CD4-positive, alpha-beta T cell treated with Interleukin-4 for 1 hour (primary cell): ENCODE measurements around the gene C11orf24.
A peak's percentile ranks its signal among the peaks of the same experiment; 100 is the strongest.
"Not testable (repeated sequence)": the region's sequence is repeated elsewhere in the genome, so short reads cannot be mapped to it uniquely, and the experiment has no call there.

Experiments used
- DNase-seq, 2 donors: peaks; one replicate each; pipeline ENCODE4 v3.0.0-alpha.2; 2020 to 2022

Gene C11orf24

DNA sequence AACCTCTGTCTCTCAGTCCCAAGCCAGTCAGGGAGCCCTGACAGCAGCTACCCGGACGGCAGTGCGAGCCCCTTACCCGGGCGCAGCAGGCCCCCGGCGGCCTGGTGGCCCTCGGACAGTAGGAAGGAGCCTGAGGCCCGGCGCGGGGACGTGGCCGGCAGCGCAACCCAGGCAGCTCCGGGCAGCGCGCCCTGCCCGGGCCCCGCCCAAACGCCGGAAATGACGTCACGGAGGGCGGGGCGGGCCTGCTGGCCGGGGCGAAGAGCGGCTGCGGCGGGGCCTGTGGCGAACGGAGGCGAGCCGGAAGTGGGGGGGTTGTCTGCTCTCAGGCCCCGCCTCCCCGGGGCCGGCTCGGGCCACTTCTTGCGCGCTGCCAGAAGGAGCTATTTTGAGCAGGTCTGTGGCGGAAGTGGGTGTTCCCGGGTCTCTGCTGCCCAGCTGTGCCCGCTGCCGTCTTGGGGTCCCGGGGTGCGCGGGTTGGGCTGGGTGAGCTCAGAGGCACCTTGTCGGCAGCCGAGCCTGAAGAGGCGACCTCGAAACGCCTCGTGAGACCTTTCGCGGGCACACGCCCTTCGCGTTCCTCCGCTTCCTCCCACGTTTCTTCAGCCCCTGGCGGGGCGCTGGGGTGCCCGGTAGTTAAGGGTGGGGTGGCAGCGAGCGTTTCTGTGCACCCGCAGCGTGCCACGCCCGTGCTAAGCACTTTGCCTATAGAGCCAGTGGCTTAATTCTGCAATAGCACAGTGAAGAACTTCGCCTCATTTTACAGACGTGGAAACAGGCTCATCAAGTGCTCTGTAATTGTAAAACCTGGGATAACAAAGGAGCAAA, at the start of gene C11orf24:
Gene C11orf24 (minus strand): TSS at position 193 of the 828 bp plus-strand sequence. CDS start 8,206 bp downstream, outside the sequence.
- DNase-seq, result peak; percentile 93 to 95

- no peak for DNase-seq
Measured at GRCh38 chr11:68317147-68317785, 45.5 kb upstream of the C11orf24 start.

DNA sequence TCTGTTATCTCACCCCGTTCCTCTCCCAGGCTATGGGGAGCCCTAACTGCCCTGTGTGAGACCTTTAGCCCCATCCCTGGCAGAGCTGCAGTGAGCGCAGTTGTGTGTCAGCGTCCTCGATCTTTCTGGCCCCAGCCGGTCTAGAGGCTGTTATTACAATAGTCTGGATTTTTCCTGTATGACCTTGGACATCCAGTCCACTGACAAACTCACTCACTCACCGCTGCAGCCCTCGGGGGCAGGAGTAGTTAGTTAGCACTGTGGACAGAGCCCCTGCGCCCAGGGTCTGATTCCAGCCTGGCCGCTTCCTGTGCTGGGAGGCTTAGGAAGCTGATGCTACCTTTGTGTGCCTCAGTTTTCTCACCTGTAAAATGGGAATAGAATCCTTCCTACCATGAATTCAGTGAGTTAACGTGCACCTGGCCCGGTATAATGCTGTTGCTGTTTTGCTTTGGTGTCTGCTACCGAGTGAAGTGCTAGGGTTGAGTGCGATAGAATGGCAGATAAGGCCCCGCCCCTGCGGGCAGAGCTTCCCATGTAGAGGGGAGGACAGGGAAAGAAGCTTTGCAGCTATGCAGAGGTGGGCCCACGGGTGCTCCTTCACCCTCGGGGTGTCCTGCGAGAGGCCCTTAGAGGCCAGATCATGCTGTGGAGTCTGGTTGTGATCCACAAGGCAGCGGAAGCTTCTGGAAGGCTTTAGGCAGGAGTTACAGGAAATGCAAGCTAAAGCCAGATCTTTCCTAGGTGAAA, 43.6 kb upstream of the C11orf24 start:
- DNase-seq, result no peak

DNA sequence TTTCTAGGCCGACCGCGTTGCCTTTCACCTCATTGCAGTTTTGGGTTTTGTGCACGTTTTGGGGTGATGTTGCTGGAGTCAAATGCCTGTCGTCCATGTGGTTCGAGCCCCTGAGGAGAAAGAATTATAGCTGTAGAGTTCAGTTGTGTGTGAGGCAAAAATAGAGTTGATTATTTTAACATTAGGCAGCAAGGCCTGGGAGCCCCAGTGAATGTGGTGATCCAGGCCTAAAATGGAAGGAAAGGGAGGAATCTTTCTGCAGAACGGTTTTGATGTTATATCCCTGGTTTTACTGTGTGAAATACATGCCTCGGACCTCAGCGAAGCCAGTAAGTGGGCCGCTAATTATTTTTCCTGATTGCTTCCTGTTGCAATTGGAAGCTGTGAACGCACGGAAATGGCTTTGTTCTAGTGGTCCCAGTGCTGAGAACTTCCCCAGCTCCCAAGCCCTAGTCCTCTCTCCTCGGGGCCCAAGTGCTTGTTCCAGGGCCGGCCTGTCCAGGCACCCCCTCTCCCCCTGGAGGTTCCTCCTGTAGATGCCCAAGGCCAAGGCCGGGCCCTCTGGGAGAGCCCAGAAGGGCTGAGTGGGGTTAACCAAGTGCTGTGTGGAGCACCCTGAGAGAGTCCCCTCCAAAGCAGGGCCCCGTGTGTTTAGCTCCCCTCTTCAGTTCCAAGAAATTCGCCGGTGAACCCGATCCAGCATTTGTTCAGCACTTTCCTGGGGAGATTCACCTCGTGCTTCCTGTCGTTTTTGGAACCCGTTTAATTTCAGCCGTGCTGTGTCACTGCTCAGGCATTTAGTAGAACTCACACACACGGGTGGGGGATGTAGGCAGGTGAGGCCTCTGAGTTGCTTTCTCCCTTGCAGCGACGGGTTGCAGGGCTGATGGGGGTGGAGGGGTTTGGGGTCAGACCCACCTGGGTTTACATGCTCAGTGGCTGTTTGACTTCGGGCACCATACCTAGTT, 42.7 kb upstream of the C11orf24 start:
- no peak for DNase-seq

- DNase-seq, result no peak
Measured at GRCh38 chr11:68313574-68314202, 41.9 kb upstream of the C11orf24 start.

DNA sequence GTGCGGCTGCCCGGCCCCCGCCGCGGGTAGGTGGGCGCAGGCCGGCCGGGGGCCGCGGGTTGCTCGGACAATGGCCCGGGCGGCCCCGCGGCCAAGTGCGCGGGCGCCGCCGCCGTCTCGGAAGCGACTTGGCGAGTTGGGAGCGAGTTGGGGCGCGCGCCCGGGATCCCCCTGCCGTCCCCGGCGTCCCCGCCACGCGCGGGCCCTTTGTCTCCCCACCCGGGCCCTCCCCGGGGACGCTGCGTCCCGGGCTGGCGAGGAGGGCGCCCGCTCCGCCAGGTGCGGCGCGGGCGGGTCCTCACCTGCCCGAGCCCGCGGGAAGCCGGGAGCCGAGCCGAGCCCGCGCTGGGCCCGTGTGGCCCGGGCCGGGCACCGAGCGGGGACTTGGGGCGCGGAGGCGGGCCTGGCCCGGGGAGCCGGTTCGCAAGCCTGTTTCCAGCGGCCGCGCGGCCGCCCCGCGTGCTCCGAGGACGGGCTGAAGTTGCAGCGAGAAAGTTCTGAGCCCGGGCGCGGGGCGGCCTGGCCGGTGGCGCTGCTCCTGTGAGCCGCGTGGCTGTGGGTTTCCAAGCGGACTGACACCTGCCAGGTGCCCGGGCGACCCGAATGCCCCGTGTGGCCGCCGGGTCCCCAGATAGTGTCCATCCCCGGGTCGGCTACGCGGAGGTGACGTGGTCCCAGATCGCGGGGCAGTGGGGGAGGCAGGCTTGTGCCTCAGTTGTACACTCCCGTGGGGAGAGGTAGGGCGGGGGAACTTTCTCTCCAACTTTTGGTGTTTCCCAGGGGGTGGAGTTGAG, 41.2 kb upstream of the C11orf24 start:
- no peak for DNase-seq

DNA sequence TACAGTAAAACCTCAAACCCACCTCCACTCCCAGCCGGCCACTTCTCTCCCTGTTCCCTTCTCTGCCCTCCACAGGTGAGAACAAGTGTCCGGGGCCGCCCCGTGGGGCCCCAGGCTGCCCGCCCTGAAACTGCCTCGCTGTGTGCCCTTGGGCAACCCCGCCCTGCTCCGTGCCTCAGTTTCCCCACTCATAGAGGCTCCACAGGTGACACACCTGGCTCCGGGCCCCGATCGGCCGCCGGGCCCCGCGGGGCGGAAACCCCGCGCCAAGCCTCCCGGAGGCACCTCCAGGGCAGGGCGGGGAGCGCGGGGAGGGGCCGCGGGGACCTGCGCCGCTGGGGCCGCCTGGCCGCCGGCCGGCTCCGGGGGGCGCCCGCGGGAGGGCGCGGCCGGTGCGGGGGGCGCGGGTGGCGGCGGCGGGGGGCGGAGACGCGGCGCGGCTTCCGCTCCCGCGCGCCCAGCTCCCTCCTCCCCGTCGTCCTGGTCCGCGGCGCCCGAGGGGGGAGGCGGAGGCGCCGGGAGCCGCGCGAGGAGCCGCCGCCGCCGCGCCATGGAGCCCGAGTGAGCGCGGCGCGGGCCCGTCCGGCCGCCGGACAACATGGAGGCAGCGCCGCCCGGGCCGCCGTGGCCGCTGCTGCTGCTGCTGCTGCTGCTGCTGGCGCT, 40.5 kb upstream of the C11orf24 start, which contains the start of gene LRP5:
Gene LRP5 (plus strand): TSS at position 475 of the 663 bp plus-strand sequence. CDS start 124 bp downstream, at position 599.
- no peak for DNase-seq

DNA sequence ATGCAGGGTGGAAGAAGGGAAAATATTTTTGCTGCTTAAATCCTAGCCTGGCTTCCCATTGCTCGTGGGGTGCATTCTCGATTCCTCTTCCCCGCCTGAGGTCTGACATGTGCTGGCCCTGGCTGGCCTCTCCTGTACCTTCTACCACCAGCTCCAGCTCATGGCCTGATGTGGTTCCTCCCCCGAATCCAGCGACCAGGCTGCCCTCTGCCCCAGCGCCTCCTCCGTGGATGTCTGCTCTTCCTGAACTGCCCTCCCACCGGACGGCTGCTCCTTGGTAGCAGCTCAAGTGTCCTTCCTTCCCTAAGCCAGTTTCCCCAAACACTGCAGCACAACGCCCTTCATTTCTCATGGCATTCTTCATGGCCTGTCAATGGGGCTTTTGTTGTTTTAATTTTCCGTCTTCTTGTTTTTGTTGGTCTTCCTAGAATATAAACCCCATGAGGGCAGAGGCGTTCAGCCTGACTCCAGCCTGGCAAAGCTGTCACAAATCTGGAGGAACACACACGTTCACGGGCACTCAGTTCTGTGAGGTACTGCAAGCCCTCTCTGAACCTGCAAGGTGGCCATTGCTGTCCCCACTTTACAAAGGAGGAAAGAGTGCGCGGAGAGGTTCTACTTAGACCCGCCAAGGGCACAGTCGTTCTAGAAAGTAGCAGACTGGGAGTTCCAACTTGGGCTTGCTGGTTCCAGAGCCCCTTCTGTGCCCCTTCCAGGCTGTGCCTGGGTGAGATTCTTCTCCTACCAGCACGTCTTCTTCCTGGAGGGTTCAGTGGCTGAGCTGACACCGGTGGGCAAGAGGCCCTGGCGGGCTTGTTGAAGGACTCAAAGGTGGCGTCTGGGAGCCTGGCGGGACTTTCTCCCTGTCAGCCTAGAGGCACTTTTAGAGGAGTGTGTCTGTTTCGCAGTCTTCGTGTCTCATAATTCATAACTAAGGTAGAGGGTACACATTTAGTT, 39.7 kb upstream of the C11orf24 start:
- no peak for DNase-seq

DNA sequence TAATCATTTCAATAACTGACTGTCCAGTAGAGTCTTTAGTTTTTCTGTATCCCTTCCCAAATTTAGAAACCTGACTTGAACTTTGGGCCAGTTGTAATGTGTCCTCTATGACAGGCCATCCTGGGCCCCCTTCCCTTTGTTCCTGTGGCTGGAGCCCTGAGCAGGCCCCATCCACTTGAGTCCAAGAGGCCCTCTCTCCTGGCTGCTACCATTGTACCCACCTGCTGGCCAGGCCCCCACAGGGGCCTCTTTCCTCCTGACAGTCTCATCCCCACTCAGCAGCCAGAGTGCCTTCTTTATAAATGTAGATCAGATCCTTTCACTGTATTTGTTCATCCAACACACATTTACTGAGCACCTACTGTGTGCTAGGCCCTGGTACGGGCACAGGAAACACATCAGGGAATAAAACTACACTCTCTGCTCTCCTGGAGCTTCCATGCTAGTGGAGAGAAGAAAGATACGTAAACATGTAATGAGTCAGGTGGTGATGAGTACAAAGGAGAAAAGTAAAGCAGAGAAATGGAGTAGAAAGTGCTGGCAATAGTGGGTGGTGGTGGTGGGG, 37.9 kb upstream of the C11orf24 start:
- DNase-seq, result no peak

DNA sequence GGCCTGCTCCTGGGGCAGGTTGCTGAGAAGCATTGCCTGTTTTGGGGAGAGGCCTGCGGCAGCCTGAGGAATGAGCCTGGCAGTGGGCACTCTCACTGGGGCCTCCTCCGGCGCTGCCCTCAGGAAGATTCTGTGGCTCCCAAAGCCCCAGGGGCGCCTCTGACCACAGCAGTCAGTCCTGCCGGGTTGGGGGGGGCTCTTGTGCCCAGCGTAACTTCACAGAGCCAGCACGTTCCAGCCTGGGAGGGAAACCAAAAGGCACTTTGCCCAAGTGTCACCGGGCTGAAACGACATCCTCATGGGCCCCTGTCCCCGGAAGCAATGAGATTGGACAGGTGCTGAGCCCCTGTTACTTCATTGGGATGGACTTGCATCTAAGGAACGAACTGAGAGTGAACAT, 36.3 kb upstream of the C11orf24 start:
- DNase-seq, result no peak

DNA sequence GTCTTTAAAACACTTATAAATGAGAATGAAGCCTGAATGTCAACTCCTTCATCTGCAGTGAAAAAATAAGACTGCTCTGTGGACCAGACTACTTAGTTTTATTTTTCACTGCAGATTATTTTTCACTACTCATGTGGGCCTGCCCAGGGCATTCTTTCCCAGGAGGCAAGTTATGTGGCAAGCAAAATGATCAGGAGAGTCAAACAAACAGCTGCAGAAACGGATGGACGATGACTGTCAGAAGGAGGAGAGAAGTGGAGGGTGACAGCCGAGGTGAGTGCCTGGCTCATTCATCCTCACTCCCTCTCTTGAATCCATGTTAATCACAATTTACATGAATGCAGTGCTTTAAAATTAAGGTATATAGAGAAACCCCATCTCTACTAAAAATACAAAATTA, 34.9 kb upstream of the C11orf24 start:
- DNase-seq, result no peak

- no peak for DNase-seq
Measured at GRCh38 chr11:68303982-68304780, 32.4 kb upstream of the C11orf24 start.

DNA sequence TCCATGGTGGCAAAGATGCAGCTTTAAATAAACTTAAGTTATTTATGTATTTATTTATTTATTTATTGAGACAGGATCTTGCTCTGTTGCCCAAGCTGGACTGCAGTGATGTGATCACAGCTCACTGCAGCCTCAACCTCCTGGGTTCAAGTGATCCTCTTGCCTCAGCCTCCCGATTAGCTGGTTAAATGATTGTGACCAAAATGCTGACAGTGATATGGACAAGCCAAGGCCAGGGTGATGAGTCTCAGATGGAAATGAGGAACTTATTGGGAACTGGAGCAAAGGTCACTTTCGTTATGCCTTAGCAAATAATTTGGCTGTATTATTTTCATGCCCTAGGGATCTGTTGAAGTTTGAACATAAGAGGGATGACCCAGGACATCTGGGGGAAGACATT, 31.3 kb upstream of the C11orf24 start:
- DNase-seq, result no peak

- no peak for DNase-seq
Measured at GRCh38 chr11:68302670-68303069, 30.9 kb upstream of the C11orf24 start.

DNA sequence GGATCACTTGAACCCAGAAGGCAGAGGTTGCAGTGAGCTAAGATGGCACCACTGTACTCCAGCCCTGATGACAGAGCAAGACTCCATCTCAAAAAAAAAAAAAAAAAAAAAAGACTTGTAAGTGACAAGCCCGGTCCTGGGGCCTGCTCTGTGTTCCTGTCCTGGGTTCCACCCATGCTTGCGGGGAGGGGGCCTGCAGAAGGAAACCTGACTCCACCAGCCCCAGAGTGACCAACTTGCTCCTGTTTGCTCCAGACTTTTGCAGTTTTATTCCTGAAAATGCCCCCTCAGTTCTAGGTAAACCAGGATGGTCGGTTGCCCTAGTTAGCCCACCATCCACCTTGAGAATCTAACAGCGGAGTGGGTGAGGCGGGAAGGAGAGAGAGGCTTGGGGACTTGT, 30.5 kb upstream of the C11orf24 start:
- DNase-seq, result no peak

GRCh38 chr11:68300076-68300830, 28.5 kb upstream of the C11orf24 start:
- DNase-seq, result no peak

DNA sequence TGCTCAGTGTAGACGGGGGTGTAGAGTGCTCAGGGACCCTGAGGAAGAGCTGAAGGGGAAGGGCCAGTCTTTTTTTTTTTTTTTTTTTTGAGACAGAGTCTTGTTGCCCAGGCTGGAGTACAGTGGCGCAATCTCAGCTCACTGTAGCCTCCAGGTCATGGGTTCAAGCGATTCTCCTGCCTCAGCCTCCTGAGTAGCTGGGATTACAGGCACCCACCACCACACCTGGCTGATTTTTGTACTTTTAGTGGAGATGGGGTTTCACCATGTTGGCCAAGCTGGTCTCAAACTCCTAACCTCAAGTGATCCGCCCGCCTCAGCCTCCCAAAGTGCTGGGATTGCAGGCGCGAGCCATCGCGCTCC, 27.7 kb upstream of the C11orf24 start:
- not testable (repeated sequence) for DNase-seq
